ENCODE data around the gene KBTBD3.

The KBTBD3 gene

DNA sequence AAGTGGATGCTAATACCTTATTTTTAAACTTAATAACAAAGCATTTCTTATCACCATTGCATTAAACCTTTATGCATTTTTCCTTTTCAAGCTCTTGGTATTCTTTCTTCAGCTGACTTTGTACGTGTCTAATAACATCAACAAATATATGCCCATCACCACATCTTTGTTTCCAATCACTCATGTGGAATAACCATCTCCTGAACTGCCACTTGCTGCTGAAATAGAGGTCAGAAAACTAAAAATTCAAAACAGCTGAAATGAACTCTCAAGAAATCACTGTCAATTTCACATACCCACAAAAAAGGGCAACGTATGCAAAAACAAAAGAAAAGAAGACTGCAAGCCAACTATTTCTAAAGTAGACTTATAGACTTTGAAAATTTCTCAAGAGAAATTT is 62.5 kb downstream of the KBTBD3 start:
- Histone ChIP-seq H2BK120ac (ENCODE audit: low read depth, low read length) (no peak overlapping the region), H2BK12ac (ENCODE audit: low read length in 2 of 2) (no peak overlapping the region), H4K91ac (ENCODE audit: low read length) (no peak overlapping the region), H3K27me3 (ENCODE audit: control insufficient read depth in 1 of 2, insufficient read depth in 1 of 2, low read length in 2 of 2) (no peaks in the 10 kb centered on the region), H3K9ac (ENCODE audit: low read length) (no peak overlapping the region), H2AK5ac (ENCODE audit: low read length, severe bottlenecking) (no peak overlapping the region), H3K36me3 (ENCODE audit: control insufficient read depth in 1 of 2, insufficient read depth in 2 of 2, low read depth in 1 of 2, low read length in 2 of 2) (peaks cover 3 to 25% of the 10 kb centered on the region in 2 experiments), H2AFZ (ENCODE audit: low read depth, low read length) (no peak overlapping the region), H3K14ac (ENCODE audit: low read length in 2 of 2) (no peak overlapping the region), H3K23ac (ENCODE audit: low read length in 2 of 2) (no peak overlapping the region), H4K8ac (ENCODE audit: low read length) (no peak overlapping the region), H3K4me2 (ENCODE audit: low read length, poor library complexity, severe bottlenecking) (no peak overlapping the region), H3K4me1 (ENCODE audit: control insufficient read depth, insufficient read depth, low read depth, low read length) (no peaks in the 10 kb centered on the region), H2BK5ac (ENCODE audit: low read depth, low read length, poor library complexity, severe bottlenecking) (no peak overlapping the region), H2BK15ac (ENCODE audit: low read depth, poor library complexity, severe bottlenecking) (no peak overlapping the region), H3K9me3 (ENCODE audit: control insufficient read depth, low read length) (no peaks in the 10 kb centered on the region), H3K18ac (ENCODE audit: low read depth in 1 of 2, low read length in 2 of 2) (no peak overlapping the region), H3K4ac (ENCODE audit: low read depth in 1 of 2, low read length in 2 of 2) (no peak overlapping the region), H3K27ac (ENCODE audit: low read length, poor library complexity, severe bottlenecking) (no peak overlapping the region), H3K4me3 (ENCODE audit: insufficient read depth in 1 of 2, low read depth in 1 of 2, low read length in 2 of 2) (no peak overlapping the region), H3K79me1 (replicated peaks; ENCODE audit: low read length, poor library complexity, severe bottlenecking) (peaks cover 17% of the 10 kb centered on the region)
- DNase-seq: no peak
- WGBS: 88% methylated on average over 1 of the region's 2 CpGs

DNA sequence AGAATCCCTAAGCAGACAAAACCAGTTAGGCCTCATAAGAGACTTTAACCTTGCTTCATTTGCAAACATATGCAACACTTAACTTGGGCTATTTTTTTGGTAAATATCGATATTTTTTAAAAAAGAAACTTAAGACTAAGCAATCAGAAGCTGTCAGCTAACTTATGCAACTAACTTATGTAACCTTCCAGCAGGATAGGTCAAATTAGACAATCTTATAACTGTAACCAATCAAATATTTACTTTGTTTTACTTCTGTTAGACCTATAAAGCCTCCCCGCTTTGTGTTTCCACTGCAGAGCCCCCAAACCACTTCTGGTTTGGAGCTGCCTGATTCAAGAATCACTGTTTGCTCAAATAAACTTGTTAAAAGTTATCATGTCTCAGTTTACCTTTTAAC is 63.1 kb downstream of the KBTBD3 start:
- Histone ChIP-seq H3K9me3 (ENCODE audit: control insufficient read depth, low read length) (no peaks in the 10 kb centered on the region), H3K36me3 (ENCODE audit: control insufficient read depth in 1 of 2, insufficient read depth in 2 of 2, low read depth in 1 of 2, low read length in 2 of 2) (peaks cover 4 to 27% of the 10 kb centered on the region in 2 experiments), H3K4me3 (ENCODE audit: insufficient read depth in 1 of 2, low read depth in 1 of 2, low read length in 2 of 2) (no peak overlapping the region), H3K4ac (ENCODE audit: low read depth in 1 of 2, low read length in 2 of 2) (no peak overlapping the region), H2BK15ac (ENCODE audit: low read depth, poor library complexity, severe bottlenecking) (no peak overlapping the region), H3K18ac (ENCODE audit: low read depth in 1 of 2, low read length in 2 of 2) (no peak overlapping the region), H2AK5ac (ENCODE audit: low read length, severe bottlenecking) (no peak overlapping the region), H4K8ac (ENCODE audit: low read length) (no peak overlapping the region), H2BK120ac (ENCODE audit: low read depth, low read length) (no peak overlapping the region), H3K14ac (ENCODE audit: low read length in 2 of 2) (no peak overlapping the region), H3K27me3 (ENCODE audit: control insufficient read depth in 1 of 2, insufficient read depth in 1 of 2, low read length in 2 of 2) (no peaks in the 10 kb centered on the region), H3K27ac (ENCODE audit: low read length, poor library complexity, severe bottlenecking) (no peak overlapping the region), H3K23ac (ENCODE audit: low read length in 2 of 2) (no peak overlapping the region), H3K4me2 (ENCODE audit: low read length, poor library complexity, severe bottlenecking) (no peak overlapping the region), H3K4me1 (ENCODE audit: control insufficient read depth, insufficient read depth, low read depth, low read length) (no peaks in the 10 kb centered on the region), H2BK5ac (ENCODE audit: low read depth, low read length, poor library complexity, severe bottlenecking) (no peak overlapping the region), H2BK12ac (ENCODE audit: low read length in 2 of 2) (no peak overlapping the region), H4K91ac (ENCODE audit: low read length) (no peak overlapping the region), H3K9ac (ENCODE audit: low read length) (no peak overlapping the region), H2AFZ (ENCODE audit: low read depth, low read length) (no peak overlapping the region), H3K79me1 (replicated peaks; ENCODE audit: low read length, poor library complexity, severe bottlenecking) (peaks cover 21% of the 10 kb centered on the region)
- no peak for DNase-seq
- 100% methylated on average over 2 of the region's 2 CpGs for WGBS

DNA sequence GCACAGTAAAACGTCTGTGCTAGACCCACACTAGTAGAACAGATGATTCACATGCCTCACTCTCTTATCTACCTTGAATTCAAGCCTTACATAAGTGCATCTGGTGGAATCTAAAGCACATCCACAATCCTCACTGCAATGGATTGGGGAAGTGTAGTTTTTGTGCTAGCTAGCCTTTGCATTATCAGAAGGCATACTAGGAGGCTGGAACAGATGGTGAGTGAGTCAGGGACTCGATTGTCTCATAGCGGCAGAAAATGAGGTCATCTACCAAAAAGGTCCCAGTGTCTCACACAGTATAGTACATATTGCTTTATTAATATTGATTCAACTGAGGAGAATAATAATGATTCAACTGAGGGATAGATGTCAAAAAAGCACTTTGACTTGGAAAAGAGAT is 64.4 kb downstream of the KBTBD3 start:
- Histone ChIP-seq H3K27ac (ENCODE audit: low read length, poor library complexity, severe bottlenecking) (peak overlapping the region; percentile 26), H4K8ac (ENCODE audit: low read length) (no peak overlapping the region), H4K91ac (ENCODE audit: low read length) (no peak overlapping the region), H3K23ac (ENCODE audit: low read length in 2 of 2) (no peak overlapping the region), H3K27me3 (ENCODE audit: control insufficient read depth in 1 of 2, insufficient read depth in 1 of 2, low read length in 2 of 2) (no peaks in the 10 kb centered on the region), H3K18ac (ENCODE audit: low read depth in 1 of 2, low read length in 2 of 2) (no peak overlapping the region), H3K4me2 (ENCODE audit: low read length, poor library complexity, severe bottlenecking) (no peak overlapping the region), H2BK12ac (ENCODE audit: low read length in 2 of 2) (no peak overlapping the region), H3K4me1 (ENCODE audit: control insufficient read depth, insufficient read depth, low read depth, low read length) (no peaks in the 10 kb centered on the region), H2AK5ac (ENCODE audit: low read length, severe bottlenecking) (no peak overlapping the region), H2BK120ac (ENCODE audit: low read depth, low read length) (no peak overlapping the region), H3K14ac (ENCODE audit: low read length in 2 of 2) (no peak overlapping the region), H3K9ac (ENCODE audit: low read length) (no peak overlapping the region), H3K9me3 (ENCODE audit: control insufficient read depth, low read length) (no peaks in the 10 kb centered on the region), H2AFZ (ENCODE audit: low read depth, low read length) (no peak overlapping the region), H2BK5ac (ENCODE audit: low read depth, low read length, poor library complexity, severe bottlenecking) (no peak overlapping the region), H3K79me1 (replicated peaks; ENCODE audit: low read length, poor library complexity, severe bottlenecking) (peaks cover 20% of the 10 kb centered on the region), H3K4me3 (ENCODE audit: insufficient read depth in 1 of 2, low read depth in 1 of 2, low read length in 2 of 2) (no peak overlapping the region), H3K4ac (ENCODE audit: low read depth in 1 of 2, low read length in 2 of 2) (no peak overlapping the region), H3K36me3 (ENCODE audit: control insufficient read depth in 1 of 2, insufficient read depth in 2 of 2, low read depth in 1 of 2, low read length in 2 of 2) (peaks cover 4 to 38% of the 10 kb centered on the region in 2 experiments), H2BK15ac (ENCODE audit: low read depth, poor library complexity, severe bottlenecking) (no peak overlapping the region)
- 43% methylated on average over 1 of the region's 3 CpGs for WGBS
- DNase-seq: peak; percentile 84

GRCh38 chr11:106011481-106011880 is 65.7 kb downstream of the KBTBD3 start:
- H3K4me1 ChIP-seq (ENCODE audit: control insufficient read depth, insufficient read depth, low read depth, low read length): no peaks in the 10 kb centered on the region
- H2BK12ac ChIP-seq (ENCODE audit: low read length in 2 of 2): no peak overlapping the region
- no peak overlapping the region for H2BK120ac ChIP-seq (ENCODE audit: low read depth, low read length)
- no peaks in the 10 kb centered on the region for H3K27me3 ChIP-seq (ENCODE audit: control insufficient read depth in 1 of 2, insufficient read depth in 1 of 2, low read length in 2 of 2)
- H4K8ac ChIP-seq (ENCODE audit: low read length): no peak overlapping the region
- no peak overlapping the region for H3K23ac ChIP-seq (ENCODE audit: low read length in 2 of 2)
- no peak for DNase-seq
- H3K9ac ChIP-seq (ENCODE audit: low read length): no peak overlapping the region
- peaks cover 21% of the 10 kb centered on the region for H3K79me1 ChIP-seq (replicated peaks; ENCODE audit: low read length, poor library complexity, severe bottlenecking)
- no peak overlapping the region for H3K4ac ChIP-seq (ENCODE audit: low read depth in 1 of 2, low read length in 2 of 2)
- no peak overlapping the region for H3K27ac ChIP-seq (ENCODE audit: low read length, poor library complexity, severe bottlenecking)
- H4K91ac ChIP-seq (ENCODE audit: low read length): no peak overlapping the region
- H3K4me2 ChIP-seq (ENCODE audit: low read length, poor library complexity, severe bottlenecking): no peak overlapping the region
- WGBS: 93% methylated on average over 1 of the region's 2 CpGs
- H3K18ac ChIP-seq (ENCODE audit: low read depth in 1 of 2, low read length in 2 of 2): no peak overlapping the region
- peak overlapping the region; percentile 77 for H2BK15ac ChIP-seq (ENCODE audit: low read depth, poor library complexity, severe bottlenecking)
- H3K36me3 ChIP-seq (ENCODE audit: control insufficient read depth in 1 of 2, insufficient read depth in 2 of 2, low read depth in 1 of 2, low read length in 2 of 2): peaks cover 7 to 50% of the 10 kb centered on the region in 2 experiments
- H3K9me3 ChIP-seq (ENCODE audit: control insufficient read depth, low read length): no peaks in the 10 kb centered on the region
- no peak overlapping the region for H2AK5ac ChIP-seq (ENCODE audit: low read length, severe bottlenecking)
- no peak overlapping the region for H3K4me3 ChIP-seq (ENCODE audit: insufficient read depth in 1 of 2, low read depth in 1 of 2, low read length in 2 of 2)
- no peak overlapping the region for H3K14ac ChIP-seq (ENCODE audit: low read length in 2 of 2)
- no peak overlapping the region for H2AFZ ChIP-seq (ENCODE audit: low read depth, low read length)
- no peak overlapping the region for H2BK5ac ChIP-seq (ENCODE audit: low read depth, low read length, poor library complexity, severe bottlenecking)
